Neural cell (in vitro differentiated cells): ENCODE measurements around the gene DNMBP. TPM values are rescaled to one million over a fixed set of nuclear protein-coding genes. Genes with fewer than 3 reads are reported as not detected.

Source experiments
- H2AFZ ChIP-seq: fragments of 200-600, 300-800 bp; sonication (generic), shearing (Covaris generic); 2 replicates; pipeline ENCODE4 v1.6.0; 2014; ENCODE audit warnings: low read depth, mild to moderate bottlenecking, antibody characterized with exemption, low read length, moderate library complexity
- H3F3A ChIP-seq: fragments of 200-600 bp; shearing (Covaris generic); 2 replicates; pipeline ENCODE4 v1.6.1; 2016; ENCODE audit warnings: mild to moderate bottlenecking, moderate library complexity, mixed read lengths, antibody characterized with exemption, low read length; ENCODE audit not compliant: insufficient read depth, poor library complexity, severe bottlenecking
- H3K27ac ChIP-seq: fragments of 200-600, 300-800 bp; sonication (generic), shearing (Covaris generic); 2 replicates; pipeline ENCODE4 v1.5.1; 2014; ENCODE audit warnings: mild to moderate bottlenecking, low read length, moderate library complexity
- H3K27me3 ChIP-seq: fragments of 300-800, 200-600 bp; sonication (generic), shearing (Covaris generic); 2 replicates; pipeline ENCODE4 v1.6.0; 2014; ENCODE audit warnings: mild to moderate bottlenecking, low read depth, low read length, moderate library complexity; ENCODE audit not compliant: insufficient read depth
- H3K36me3 ChIP-seq: fragments of 300-800, 200-600 bp; sonication (generic), shearing (Covaris generic); 2 replicates; pipeline ENCODE4 v1.5.1; 2014; ENCODE audit warnings: mild to moderate bottlenecking, antibody characterized with exemption, low read length, moderate library complexity; ENCODE audit not compliant: insufficient read depth
- H3K4me2 ChIP-seq: fragments of 300-800, 200-600 bp; sonication (generic), shearing (Covaris generic); 2 replicates; pipeline ENCODE4 v1.6.0; 2014; ENCODE audit warnings: mild to moderate bottlenecking, low read length
- H3K4me3 ChIP-seq: fragments of 300-800, 200-600 bp; sonication (generic), shearing (Covaris generic); 2 replicates; pipeline ENCODE4 v1.5.1; 2014; ENCODE audit warnings: mild to moderate bottlenecking, low read length, moderate library complexity
- H3K79me2 ChIP-seq: fragments of 200-600 bp; shearing (Covaris generic); replicated peaks from 2 replicates; pipeline ENCODE4 v1.6.0; 2014; ENCODE audit warnings: mild to moderate bottlenecking, low read length, moderate library complexity; ENCODE audit not compliant: insufficient read depth
- H3K9ac ChIP-seq: fragments of 300-800, 200-600 bp; sonication (generic), shearing (Covaris generic); 2 replicates; pipeline ENCODE4 v1.6.1; 2016; ENCODE audit warnings: mild to moderate bottlenecking, low read length, mixed read lengths
- H3K9me2 ChIP-seq: fragments of 200-600 bp; shearing (Covaris generic); 2 replicates; pipeline ENCODE4 v1.6.1; 2016; ENCODE audit warnings: mild to moderate bottlenecking, low read length, mixed read lengths; ENCODE audit not compliant: insufficient read depth
- H3K9me3 ChIP-seq: fragments of 200-600, 300-800 bp; sonication (generic), shearing (Covaris generic); 2 replicates; pipeline ENCODE4 v1.6.1; 2016; ENCODE audit warnings: mild to moderate bottlenecking, mixed run types, low read length, moderate library complexity, mixed read lengths
- H4K20me1 ChIP-seq: fragments of 200-600 bp; shearing (Covaris generic); 2 replicates; pipeline ENCODE4 v1.6.1; 2016; ENCODE audit warnings: mild to moderate bottlenecking, mixed run types; ENCODE audit not compliant: insufficient read depth
- EP300 ChIP-seq: fragments of 450-650 bp; conservative IDR thresholded peaks from 2 replicates; pipeline ENCODE4 v1.6.1; 2014; ENCODE audit warnings: antibody characterized with exemption, mild to moderate bottlenecking, moderate library complexity; ENCODE audit not compliant: poor library complexity, severe bottlenecking
- EZH2 ChIP-seq: fragments of 200-600, 300-800 bp; shearing (Covaris generic), sonication (generic); IDR thresholded peaks from 2 replicates; pipeline ENCODE4 v1.6.1; 2014; ENCODE audit warnings: antibody characterized with exemption, low read length, borderline replicate concordance, mild to moderate bottlenecking; ENCODE audit not compliant: insufficient read depth, poor library complexity, severe bottlenecking
- MXI1 ChIP-seq: fragments of 450-650 bp; conservative IDR thresholded peaks from 2 replicates; pipeline ENCODE4 v1.6.1; 2014; ENCODE audit warnings: antibody characterized with exemption, mild to moderate bottlenecking; ENCODE audit not compliant: poor library complexity, severe bottlenecking
- POLR2AphosphoS5 ChIP-seq: IDR thresholded peaks from 2 replicates; pipeline ENCODE4 v1.6.1; 2012
- RAD21 ChIP-seq: fragments of 450-650 bp; conservative IDR thresholded peaks from 2 replicates; pipeline ENCODE4 v1.6.1; 2014; ENCODE audit warnings: antibody characterized with exemption, mild to moderate bottlenecking, moderate library complexity
- SMC3 ChIP-seq: fragments of 450-650 bp; conservative IDR thresholded peaks from 2 replicates; pipeline ENCODE4 v1.6.1; 2014; ENCODE audit warnings: antibody characterized with exemption, mild to moderate bottlenecking, moderate library complexity; ENCODE audit not compliant: poor library complexity
- TAF1 ChIP-seq: IDR thresholded peaks from 2 replicates; pipeline ENCODE4 v1.6.1; 2012; ENCODE audit warnings: low read depth
- polyA plus RNA-seq: library from polyadenylated mRNA; depleted of rRNA; stranded (reverse); fragments of >200 nt; gene quantifications from 2 replicates; pipeline ENCODE4 v1.2.3, GENCODE V29; 2014
- TF ChIP-seq, protein P1 (sequence below): fragments of 450-650 bp; IDR thresholded peaks from 2 replicates; pipeline ENCODE4 v1.5.1; 2014; ENCODE audit warnings: antibody characterized with exemption, mild to moderate bottlenecking, moderate library complexity; ENCODE audit not compliant: poor library complexity, severe bottlenecking
- TF ChIP-seq, protein P2 (sequence below): IDR thresholded peaks from 2 replicates; pipeline ENCODE4 v1.6.1; 2012; ENCODE audit warnings: borderline replicate concordance

Gene DNMBP
- polyA plus RNA-seq, 1 donor from 2014 or later = 2.3 TPM

DNA sequence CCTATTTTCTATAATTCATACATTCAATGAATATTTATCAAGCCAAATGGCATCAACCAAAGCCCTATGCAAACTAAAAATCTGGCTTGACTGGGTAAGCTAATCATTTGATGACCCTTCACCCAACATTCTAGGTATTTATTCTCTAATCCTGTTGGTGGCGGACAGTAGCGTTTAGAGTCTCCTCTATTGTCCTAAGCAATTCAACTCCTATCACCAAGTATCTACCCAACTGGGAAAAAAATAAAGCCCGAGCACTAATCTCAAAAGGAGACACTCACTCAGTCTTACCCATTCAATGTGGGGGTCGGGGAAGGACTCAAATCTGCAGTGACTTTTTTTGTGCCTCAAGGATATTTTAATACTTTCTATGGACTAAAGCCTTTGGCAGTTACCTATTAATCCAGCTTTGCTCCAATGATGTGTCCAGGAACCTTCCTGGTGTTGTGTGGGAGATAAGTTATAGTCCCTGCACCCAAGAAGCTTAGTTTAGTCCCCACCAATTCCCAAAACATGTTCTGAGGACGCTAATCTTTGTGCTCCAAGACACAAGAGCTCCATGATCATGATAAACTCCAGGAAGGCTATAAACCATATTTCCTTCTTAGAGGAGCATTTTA lies 30.6 kb downstream of the DNMBP start:
- Histone ChIP-seq H3K4me3 (no peak overlapping the region), H3K4me2 (no peak overlapping the region), H2AFZ (no peak overlapping the region), H3K9ac (no peak overlapping the region), H3K27ac (no peak overlapping the region), H3F3A (no peaks in the 10 kb centered on the region), H3K36me3 (no peaks in the 10 kb centered on the region), H3K27me3 (no peaks in the 10 kb centered on the region), H4K20me1 (no peaks in the 10 kb centered on the region), H3K79me2 (no peaks in the 10 kb centered on the region), H3K9me2 (no peaks in the 10 kb centered on the region), H3K9me3 (no peaks in the 10 kb centered on the region)
- TF ChIP-seq SMC3 (no peak), MXI1 (no peak), POLR2AphosphoS5 (no peak), RAD21 (no peak), EZH2 (no peak), TAF1 (no peak), EP300 (no peak)
- TF ChIP-seq, protein P1, sequence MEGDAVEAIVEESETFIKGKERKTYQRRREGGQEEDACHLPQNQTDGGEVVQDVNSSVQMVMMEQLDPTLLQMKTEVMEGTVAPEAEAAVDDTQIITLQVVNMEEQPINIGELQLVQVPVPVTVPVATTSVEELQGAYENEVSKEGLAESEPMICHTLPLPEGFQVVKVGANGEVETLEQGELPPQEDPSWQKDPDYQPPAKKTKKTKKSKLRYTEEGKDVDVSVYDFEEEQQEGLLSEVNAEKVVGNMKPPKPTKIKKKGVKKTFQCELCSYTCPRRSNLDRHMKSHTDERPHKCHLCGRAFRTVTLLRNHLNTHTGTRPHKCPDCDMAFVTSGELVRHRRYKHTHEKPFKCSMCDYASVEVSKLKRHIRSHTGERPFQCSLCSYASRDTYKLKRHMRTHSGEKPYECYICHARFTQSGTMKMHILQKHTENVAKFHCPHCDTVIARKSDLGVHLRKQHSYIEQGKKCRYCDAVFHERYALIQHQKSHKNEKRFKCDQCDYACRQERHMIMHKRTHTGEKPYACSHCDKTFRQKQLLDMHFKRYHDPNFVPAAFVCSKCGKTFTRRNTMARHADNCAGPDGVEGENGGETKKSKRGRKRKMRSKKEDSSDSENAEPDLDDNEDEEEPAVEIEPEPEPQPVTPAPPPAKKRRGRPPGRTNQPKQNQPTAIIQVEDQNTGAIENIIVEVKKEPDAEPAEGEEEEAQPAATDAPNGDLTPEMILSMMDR = no peak
- TF ChIP-seq, protein P2, sequence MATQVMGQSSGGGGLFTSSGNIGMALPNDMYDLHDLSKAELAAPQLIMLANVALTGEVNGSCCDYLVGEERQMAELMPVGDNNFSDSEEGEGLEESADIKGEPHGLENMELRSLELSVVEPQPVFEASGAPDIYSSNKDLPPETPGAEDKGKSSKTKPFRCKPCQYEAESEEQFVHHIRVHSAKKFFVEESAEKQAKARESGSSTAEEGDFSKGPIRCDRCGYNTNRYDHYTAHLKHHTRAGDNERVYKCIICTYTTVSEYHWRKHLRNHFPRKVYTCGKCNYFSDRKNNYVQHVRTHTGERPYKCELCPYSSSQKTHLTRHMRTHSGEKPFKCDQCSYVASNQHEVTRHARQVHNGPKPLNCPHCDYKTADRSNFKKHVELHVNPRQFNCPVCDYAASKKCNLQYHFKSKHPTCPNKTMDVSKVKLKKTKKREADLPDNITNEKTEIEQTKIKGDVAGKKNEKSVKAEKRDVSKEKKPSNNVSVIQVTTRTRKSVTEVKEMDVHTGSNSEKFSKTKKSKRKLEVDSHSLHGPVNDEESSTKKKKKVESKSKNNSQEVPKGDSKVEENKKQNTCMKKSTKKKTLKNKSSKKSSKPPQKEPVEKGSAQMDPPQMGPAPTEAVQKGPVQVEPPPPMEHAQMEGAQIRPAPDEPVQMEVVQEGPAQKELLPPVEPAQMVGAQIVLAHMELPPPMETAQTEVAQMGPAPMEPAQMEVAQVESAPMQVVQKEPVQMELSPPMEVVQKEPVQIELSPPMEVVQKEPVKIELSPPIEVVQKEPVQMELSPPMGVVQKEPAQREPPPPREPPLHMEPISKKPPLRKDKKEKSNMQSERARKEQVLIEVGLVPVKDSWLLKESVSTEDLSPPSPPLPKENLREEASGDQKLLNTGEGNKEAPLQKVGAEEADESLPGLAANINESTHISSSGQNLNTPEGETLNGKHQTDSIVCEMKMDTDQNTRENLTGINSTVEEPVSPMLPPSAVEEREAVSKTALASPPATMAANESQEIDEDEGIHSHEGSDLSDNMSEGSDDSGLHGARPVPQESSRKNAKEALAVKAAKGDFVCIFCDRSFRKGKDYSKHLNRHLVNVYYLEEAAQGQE = no peak

DNA sequence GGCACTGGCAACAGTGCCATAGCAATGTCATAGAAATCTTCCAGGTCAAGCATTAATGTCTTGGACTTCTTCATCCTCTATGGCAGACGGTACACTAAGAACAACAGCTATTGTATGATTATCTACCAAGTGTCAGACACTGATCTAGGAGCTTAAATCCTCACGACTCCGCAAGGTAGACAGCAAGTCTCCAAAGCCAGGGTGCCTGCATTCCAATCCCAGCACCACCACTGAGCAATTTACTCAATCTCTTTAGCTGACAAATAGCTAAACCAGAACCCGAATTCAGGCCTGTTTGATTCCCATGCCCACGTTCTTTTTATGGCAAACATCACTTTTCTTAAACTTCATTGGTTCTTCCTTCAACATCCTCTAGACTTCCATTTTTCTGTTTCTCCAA lies 31.8 kb downstream of the DNMBP start:
- TF ChIP-seq SMC3 = no peak
- Histone ChIP-seq H3K9me2 (no peaks in the 10 kb centered on the region), H3K4me2 (no peak overlapping the region), H3K36me3 (no peaks in the 10 kb centered on the region), H2AFZ (no peak overlapping the region), H3K9me3 (no peaks in the 10 kb centered on the region), H3K79me2 (no peaks in the 10 kb centered on the region), H4K20me1 (no peaks in the 10 kb centered on the region), H3F3A (no peaks in the 10 kb centered on the region), H3K4me3 (no peak overlapping the region), H3K27me3 (no peaks in the 10 kb centered on the region), H3K9ac (no peak overlapping the region), H3K27ac (no peak overlapping the region)
